Measurements from ENCODE around the gene ADAMTS6.

The ADAMTS6 gene

GRCh38 chr5:65262096-65262495 lies 219.6 kb downstream of the ADAMTS6 start (continued):
- 0 out of 2 replicates have a peak, but pooled peaks have one; percentile 13 for TF ChIP-seq BCL6B (tag by site-specific recombination; IDR thresholded peaks at IDR 0.05)
- TF ChIP-seq ZNF704 (tag by site-specific recombination; IDR thresholded peaks at IDR 0.05), result no peak
- TF ChIP-seq ZNF426 (tag by site-specific recombination; IDR thresholded peaks at IDR 0.05), result no peak
- TF ChIP-seq ZNF211 (tag by site-specific recombination; IDR thresholded peaks at IDR 0.05; ENCODE audit: low read depth), result no peak
- TF ChIP-seq ZNF221 (tag by site-specific recombination; IDR thresholded peaks at IDR 0.05; ENCODE audit: borderline replicate concordance), result no peak
- no peak for TF ChIP-seq YY1 (tag by site-specific recombination; IDR thresholded peaks at IDR 0.05)
- no peak for TF ChIP-seq ZSCAN16 (tag by site-specific recombination; IDR thresholded peaks at IDR 0.05)
- no peak for TF ChIP-seq ZNF629 (tag by site-specific recombination; IDR thresholded peaks at IDR 0.05)
- TF ChIP-seq MZF1 (tag by site-specific recombination; IDR thresholded peaks at IDR 0.05; ENCODE audit: borderline replicate concordance), result no peak
- no peak for TF ChIP-seq ZNF449 (tag by site-specific recombination; IDR thresholded peaks at IDR 0.05)
- TF ChIP-seq CTCF (tag by site-specific recombination; IDR thresholded peaks at IDR 0.05), result no peak
- TF ChIP-seq KLF1 (tag by site-specific recombination; IDR thresholded peaks at IDR 0.05), result no peak
- TF ChIP-seq MEIS1 (CRISPR knock-in tag; IDR thresholded peaks at IDR 0.05; ENCODE audit: borderline replicate concordance), result no peak
- 0 out of 2 replicates have a peak, but pooled peaks have one; percentile 20 for TF ChIP-seq KLF10 (tag by site-specific recombination; IDR thresholded peaks at IDR 0.05)
- peak; percentile 46; the same call in 1 of the 2 replicates for TF ChIP-seq ZNF561 (tag by site-specific recombination; IDR thresholded peaks at IDR 0.05; ENCODE audit: borderline replicate concordance)
- TF ChIP-seq ZNF148 (tag by site-specific recombination; IDR thresholded peaks at IDR 0.05; ENCODE audit: borderline replicate concordance), result no peak
- no peak for TF ChIP-seq ZNF560 (tag by site-specific recombination; IDR thresholded peaks at IDR 0.05; ENCODE audit: borderline replicate concordance)
- no peak for TF ChIP-seq PRDM1 (tag by site-specific recombination; IDR thresholded peaks at IDR 0.05)
- no peak for TF ChIP-seq ZNF140 (tag by site-specific recombination; IDR thresholded peaks at IDR 0.05)
- no peak for TF ChIP-seq ZNF223 (tag by site-specific recombination; IDR thresholded peaks at IDR 0.05)
- TF ChIP-seq YY2 (tag by site-specific recombination; IDR thresholded peaks at IDR 0.05), result no peak
- TF ChIP-seq ZNF514 (tag by site-specific recombination; IDR thresholded peaks at IDR 0.05), result no peak
- TF ChIP-seq ZNF792 (tag by site-specific recombination; IDR thresholded peaks at IDR 0.05), result no peak
- no peak for TF ChIP-seq ATF2 (tag by site-specific recombination; IDR thresholded peaks at IDR 0.05; ENCODE audit: low read depth)
- TF ChIP-seq ZBTB20 (tag by site-specific recombination; IDR thresholded peaks at IDR 0.05), result 0 out of 2 replicates have a peak, but pooled peaks have one; percentile 13
- no peak for TF ChIP-seq ZNF654 (tag by site-specific recombination; IDR thresholded peaks at IDR 0.05; ENCODE audit: low read depth)
- no peak for TF ChIP-seq PRDM6 (tag by site-specific recombination; IDR thresholded peaks at IDR 0.05)
- TF ChIP-seq ZNF394 (tag by site-specific recombination; IDR thresholded peaks at IDR 0.05; ENCODE audit: borderline replicate concordance), result 0 out of 2 replicates have a peak, but pooled peaks have one; percentile 22
- no peak for TF ChIP-seq TCF7L2 (IDR thresholded peaks at IDR 0.05; ENCODE audit: borderline replicate concordance, low read depth, low read length)
- TF ChIP-seq RBAK (tag by site-specific recombination; IDR thresholded peaks at IDR 0.05), result no peak

All from HEK293 (cell line).